Panc1 (cell line): Measurements from ENCODE around the gene TAS2R43. TPM values are rescaled to one million over a fixed set of nuclear protein-coding genes. Genes with fewer than 3 reads are reported as not detected.

ENCODE experiments used
- ATAC-seq: fragments of 200-7000 bp; cut with Tn5 transposase; 2 replicates; pipeline ENCODE4 v1.9.1; 2020; ENCODE audit warnings: mild to moderate bottlenecking, moderate library complexity
- BruUV-seq: library from RNA; stranded (reverse); fragments of 400-500 nt; replicated peaks from 2 replicates; lab custom pipeline; 2021; lab: Mats Ljungman, UMichigan
- CTCF ChIA-PET: fragments of 300-600 bp; sonication (Branson Sonifier 250); formaldehyde crosslinking; loops from one replicate; lab custom pipeline; 2022; ENCODE audit warnings: antibody characterized with exemption; lab: Charles Lee
- POLR2A ChIA-PET: fragments of 300-600 bp; sonication (Branson Sonifier 250); formaldehyde crosslinking; loops from one replicate; lab custom pipeline; 2022; ENCODE audit warnings: antibody characterized with exemption; lab: Charles Lee
- DNase-seq: peaks from one replicate; pipeline ENCODE4 v3.0.0-alpha.2; 2010; ENCODE audit warnings: low read depth, low spot score
- H3K27ac ChIP-seq: 2 replicates; pipeline ENCODE4 v1.5.1; 2011; ENCODE audit warnings: mild to moderate bottlenecking, low read length, inconsistent platforms
- H3K27me3 ChIP-seq: fragments of 200-500 bp; sonication (Bioruptor generic); 2 replicates; pipeline ENCODE4 v1.6.0; 2014; ENCODE audit warnings: low read length, inconsistent platforms; ENCODE audit not compliant: control insufficient read depth, insufficient read depth
- H3K36me3 ChIP-seq: fragments of 200-500 bp; sonication (Bioruptor generic); 2 replicates; pipeline ENCODE4 v1.5.1; 2014; ENCODE audit warnings: inconsistent platforms, mild to moderate bottlenecking, low read length, moderate library complexity; ENCODE audit not compliant: control insufficient read depth, insufficient read depth
- H3K4me1 ChIP-seq: 2 replicates; pipeline ENCODE4 v1.5.1; 2011; ENCODE audit warnings: inconsistent platforms, mild to moderate bottlenecking, low read length, moderate library complexity; ENCODE audit not compliant: control insufficient read depth, insufficient read depth
- H3K4me3 ChIP-seq, 2 experiments: 2 replicates each; pipeline ENCODE4 v1.5.1; 2011 to 2012; ENCODE audit warnings: low read depth in 2 of 2, low read length in 2 of 2, mild to moderate bottlenecking in 2 of 2, inconsistent platforms in 1 of 2, moderate library complexity in 1 of 2
- H3K9me3 ChIP-seq: fragments of 200-500 bp; sonication (Bioruptor generic); 2 replicates; pipeline ENCODE4 v1.5.1; 2014; ENCODE audit warnings: low read depth, mild to moderate bottlenecking, inconsistent platforms, low read length, moderate library complexity; ENCODE audit not compliant: control insufficient read depth, insufficient read depth
- POLR2AphosphoS5 ChIP-seq: IDR thresholded peaks from 2 replicates; pipeline ENCODE4 v1.6.1; 2012; ENCODE audit warnings: mild to moderate bottlenecking, low read depth, low read length, moderate library complexity
- SIN3A ChIP-seq: IDR thresholded peaks from 2 replicates; pipeline ENCODE4 v1.6.1; 2012; ENCODE audit warnings: low read depth, mild to moderate bottlenecking, low read length, moderate library complexity, borderline replicate concordance; ENCODE audit not compliant: insufficient read depth
- TCF7L2 ChIP-seq: IDR thresholded peaks from 2 replicates; pipeline ENCODE4 v1.6.1; 2011; ENCODE audit warnings: mild to moderate bottlenecking, low read depth, low read length, inconsistent platforms
- in situ Hi-C: cut with HindIII; loops from 2 replicates; pipeline ENCODE4 v1.10.0; 2016; ENCODE audit warnings: low sequenced_read_pairs, low pct_unique_long_range_greater_than_20kb
- intact Hi-C: fragments of 100-400 bp; cut with micrococcal nuclease; formaldehyde crosslinking; loops from one replicate; pipeline ENCODE4 v1.10.0; 2022; ENCODE audit not compliant: unreplicated experiment
- total RNA-seq: library from RNA; stranded (reverse); gene quantifications from one replicate; pipeline ENCODE4 v1.2.1, GENCODE V29; 2021; ENCODE audit not compliant: unreplicated experiment
- TF ChIP-seq, protein P1 (sequence below): fragments of 450-650 bp; IDR thresholded peaks from 2 replicates; pipeline ENCODE4 v1.5.1; 2017; ENCODE audit warnings: mild to moderate bottlenecking
- TF ChIP-seq, protein P2 (sequence below), 2 experiments: IDR thresholded peaks; 2 replicates each; pipeline ENCODE4 v1.6.1; 2011 to 2012; ENCODE audit warnings: low read depth in 2 of 2, control low read depth in 1 of 2, low read length in 1 of 2, mild to moderate bottlenecking in 1 of 2, moderate library complexity in 1 of 2; ENCODE audit not compliant: insufficient read depth in 1 of 2

Gene TAS2R43
- total RNA-seq, 1 experiment from 2014 or later, result 0.36 TPM

DNA sequence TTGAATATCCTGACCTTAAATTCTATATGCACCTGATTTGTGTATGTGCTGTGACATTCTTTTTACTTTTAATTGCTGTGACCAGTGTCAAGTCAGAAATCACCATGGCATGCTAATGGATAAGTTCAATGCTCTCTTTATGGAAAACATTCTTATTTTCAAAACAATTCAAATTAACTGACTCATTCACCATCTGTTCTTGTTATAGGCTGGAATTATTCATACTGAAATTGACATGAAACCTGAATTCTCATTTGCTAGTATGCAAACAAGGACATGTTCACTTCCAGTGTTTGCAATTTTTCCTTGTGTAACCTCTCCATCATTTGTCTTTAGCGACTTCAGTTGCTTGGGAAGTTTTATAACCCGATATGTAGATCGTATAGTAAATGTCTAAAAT, 42.2 kb upstream of the TAS2R43 start, which contains the start of gene TAS2R30:
Gene TAS2R30, minus strand, starts transcription at position 340 of the 400 bp plus-strand sequence. CDS start 400 bp downstream, outside the sequence.
- intact Hi-C loops (no loop called here), in situ Hi-C loops (no loop called here)
- H3K36me3 ChIP-seq, result no peaks in the 10 kb centered on the region
- H3K4me3 ChIP-seq, result no peak within 1 kb of the TSS
- ChIA-PET POLR2A (no interaction called here), CTCF (no interaction called here)
- no peak for TF ChIP-seq TCF7L2
- TF ChIP-seq, protein P1, sequence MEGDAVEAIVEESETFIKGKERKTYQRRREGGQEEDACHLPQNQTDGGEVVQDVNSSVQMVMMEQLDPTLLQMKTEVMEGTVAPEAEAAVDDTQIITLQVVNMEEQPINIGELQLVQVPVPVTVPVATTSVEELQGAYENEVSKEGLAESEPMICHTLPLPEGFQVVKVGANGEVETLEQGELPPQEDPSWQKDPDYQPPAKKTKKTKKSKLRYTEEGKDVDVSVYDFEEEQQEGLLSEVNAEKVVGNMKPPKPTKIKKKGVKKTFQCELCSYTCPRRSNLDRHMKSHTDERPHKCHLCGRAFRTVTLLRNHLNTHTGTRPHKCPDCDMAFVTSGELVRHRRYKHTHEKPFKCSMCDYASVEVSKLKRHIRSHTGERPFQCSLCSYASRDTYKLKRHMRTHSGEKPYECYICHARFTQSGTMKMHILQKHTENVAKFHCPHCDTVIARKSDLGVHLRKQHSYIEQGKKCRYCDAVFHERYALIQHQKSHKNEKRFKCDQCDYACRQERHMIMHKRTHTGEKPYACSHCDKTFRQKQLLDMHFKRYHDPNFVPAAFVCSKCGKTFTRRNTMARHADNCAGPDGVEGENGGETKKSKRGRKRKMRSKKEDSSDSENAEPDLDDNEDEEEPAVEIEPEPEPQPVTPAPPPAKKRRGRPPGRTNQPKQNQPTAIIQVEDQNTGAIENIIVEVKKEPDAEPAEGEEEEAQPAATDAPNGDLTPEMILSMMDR, result no peak
- TF ChIP-seq, protein P2, sequence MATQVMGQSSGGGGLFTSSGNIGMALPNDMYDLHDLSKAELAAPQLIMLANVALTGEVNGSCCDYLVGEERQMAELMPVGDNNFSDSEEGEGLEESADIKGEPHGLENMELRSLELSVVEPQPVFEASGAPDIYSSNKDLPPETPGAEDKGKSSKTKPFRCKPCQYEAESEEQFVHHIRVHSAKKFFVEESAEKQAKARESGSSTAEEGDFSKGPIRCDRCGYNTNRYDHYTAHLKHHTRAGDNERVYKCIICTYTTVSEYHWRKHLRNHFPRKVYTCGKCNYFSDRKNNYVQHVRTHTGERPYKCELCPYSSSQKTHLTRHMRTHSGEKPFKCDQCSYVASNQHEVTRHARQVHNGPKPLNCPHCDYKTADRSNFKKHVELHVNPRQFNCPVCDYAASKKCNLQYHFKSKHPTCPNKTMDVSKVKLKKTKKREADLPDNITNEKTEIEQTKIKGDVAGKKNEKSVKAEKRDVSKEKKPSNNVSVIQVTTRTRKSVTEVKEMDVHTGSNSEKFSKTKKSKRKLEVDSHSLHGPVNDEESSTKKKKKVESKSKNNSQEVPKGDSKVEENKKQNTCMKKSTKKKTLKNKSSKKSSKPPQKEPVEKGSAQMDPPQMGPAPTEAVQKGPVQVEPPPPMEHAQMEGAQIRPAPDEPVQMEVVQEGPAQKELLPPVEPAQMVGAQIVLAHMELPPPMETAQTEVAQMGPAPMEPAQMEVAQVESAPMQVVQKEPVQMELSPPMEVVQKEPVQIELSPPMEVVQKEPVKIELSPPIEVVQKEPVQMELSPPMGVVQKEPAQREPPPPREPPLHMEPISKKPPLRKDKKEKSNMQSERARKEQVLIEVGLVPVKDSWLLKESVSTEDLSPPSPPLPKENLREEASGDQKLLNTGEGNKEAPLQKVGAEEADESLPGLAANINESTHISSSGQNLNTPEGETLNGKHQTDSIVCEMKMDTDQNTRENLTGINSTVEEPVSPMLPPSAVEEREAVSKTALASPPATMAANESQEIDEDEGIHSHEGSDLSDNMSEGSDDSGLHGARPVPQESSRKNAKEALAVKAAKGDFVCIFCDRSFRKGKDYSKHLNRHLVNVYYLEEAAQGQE (IDR thresholded peaks at IDR 0.05; ENCODE audit: insufficient read depth in 1 of 2, low read depth in 2 of 2, low read length in 1 of 2), result no peak
- TF ChIP-seq SIN3A, result no peak
- no peak for TF ChIP-seq POLR2AphosphoS5
- no peaks in the 10 kb centered on the region for H3K27me3 ChIP-seq
- H3K27ac ChIP-seq, result no peak within 1 kb of the TSS
- BruUV-seq, result no TSS peak
- no peak for ATAC-seq
- DNase-seq, result no peak
- H3K4me1 ChIP-seq, result no peaks in the 10 kb centered on the region
- H3K9me3 ChIP-seq, result no peaks in the 10 kb centered on the region

DNA sequence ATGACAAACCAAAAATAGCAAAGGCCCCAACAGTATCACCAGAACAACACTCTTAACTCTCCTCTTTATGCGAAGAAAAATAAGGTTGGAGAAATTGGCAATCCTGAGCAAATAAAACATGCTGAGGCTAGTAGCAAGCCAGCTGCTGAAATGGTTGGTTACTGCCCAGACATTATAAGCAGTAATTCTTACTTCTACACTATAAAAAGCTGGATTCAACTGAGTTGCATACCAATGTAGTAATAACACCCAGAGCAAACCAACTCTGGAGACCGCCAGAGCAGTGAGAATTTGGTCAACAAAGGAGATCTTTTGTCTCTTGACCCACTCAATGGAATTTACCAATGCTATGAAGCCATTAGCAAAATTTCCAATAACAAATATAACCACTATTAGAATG, 41.7 kb upstream of the TAS2R43 start:
- no peaks in the 10 kb centered on the region for H3K4me1 ChIP-seq
- H3K9me3 ChIP-seq, result no peaks in the 10 kb centered on the region
- H3K27ac ChIP-seq, result no peak overlapping the region
- no peak for TF ChIP-seq SIN3A
- TF ChIP-seq, protein P2 (IDR thresholded peaks at IDR 0.05; ENCODE audit: insufficient read depth in 1 of 2, low read depth in 2 of 2, low read length in 1 of 2), result no peak
- no peak for TF ChIP-seq POLR2AphosphoS5
- TF ChIP-seq TCF7L2, result no peak
- TF ChIP-seq, protein P1, result no peak
- no peaks in the 10 kb centered on the region for H3K36me3 ChIP-seq
- CTCF ChIA-PET, result no interaction called here
- no peaks in the 10 kb centered on the region for H3K27me3 ChIP-seq
- H3K4me3 ChIP-seq, result no peak overlapping the region
- no peak for ATAC-seq
- intact Hi-C loops (no loop called here), in situ Hi-C loops (no loop called here)
- DNase-seq, result no peak
- BruUV-seq, result no TSS peak
- POLR2A ChIA-PET, result no interaction called here
